ENCODE results near the gene PIGU. TPM values are rescaled to one million over a fixed set of nuclear protein-coding genes. Genes with fewer than 3 reads are reported as not detected.

Gene PIGU
- total RNA-seq, 1 experiment from 2014 or later = 25.1 TPM

GRCh38 chr20:34583544-34583943 lies 93.3 kb downstream of the PIGU start:
- H3K36me3 ChIP-seq (ENCODE audit: control insufficient read depth in 1 of 2, insufficient read depth in 2 of 2, low read length in 2 of 2) = no peaks in the 10 kb centered on the region
- no peak overlapping the region for H3K9ac ChIP-seq (ENCODE audit: low read length)
- intact Hi-C loops (cut with micrococcal nuclease) = no loop called here
- no peaks in the 10 kb centered on the region for H3K9me2 ChIP-seq (ENCODE audit: insufficient read depth)
- H3K27ac ChIP-seq (ENCODE audit: low read depth, low read length) = no peak overlapping the region
- H3K4me3 ChIP-seq (replicated peaks in 1 of 2; ENCODE audit: low read depth in 1 of 2, low read length in 2 of 2) = no peak overlapping the region
- H3K4me2 ChIP-seq (ENCODE audit: low read length) = 0 out of 2 replicates have a peak overlapping the region, but pooled peaks have one; percentile 37
- TF ChIP-seq POLR2AphosphoS5 (IDR thresholded peaks at IDR 0.05; ENCODE audit: low read depth, low read length) (no peak), ELF1 (IDR thresholded peaks at IDR 0.05; ENCODE audit: borderline replicate concordance, low read depth) (no peak), JUND (IDR thresholded peaks at IDR 0.05) (no peak), EZH2phosphoT487 (IDR thresholded peaks at IDR 0.05; ENCODE audit: borderline replicate concordance) (no peak), CTCF (IDR thresholded peaks at IDR 0.05 in 2 of 3, conservative IDR thresholded peaks at IDR 0.05 in 1 of 3; ENCODE audit: borderline replicate concordance in 1 of 3, insufficient read depth in 1 of 3, low read depth in 2 of 3, low read length in 2 of 3) (no peak), YY1 (IDR thresholded peaks at IDR 0.05; ENCODE audit: extremely low read depth, insufficient replicate concordance, low read depth, low read length) (no peak), ZNF274 (IDR thresholded peaks at IDR 0.05; ENCODE audit: low read depth, low read length) (no peak), ZBTB33 (IDR thresholded peaks at IDR 0.05; ENCODE audit: extremely low read depth, insufficient replicate concordance, low read length) (no peak), SRF (IDR thresholded peaks at IDR 0.05; ENCODE audit: low read depth) (no peak), TCF7L2 (IDR thresholded peaks at IDR 0.05; ENCODE audit: borderline replicate concordance, extremely low read depth, insufficient read depth, insufficient read length) (no peak), MAX (IDR thresholded peaks at IDR 0.05) (no peak), POLR2A (IDR thresholded peaks at IDR 0.05; ENCODE audit: borderline replicate concordance, extremely low read depth, insufficient read depth, insufficient read length) (no peak), EZH2 (IDR thresholded peaks at IDR 0.05) (no peak), ZFX (IDR thresholded peaks at IDR 0.05) (no peak), SP1 (IDR thresholded peaks at IDR 0.05; ENCODE audit: low read depth) (no peak)
- no peaks in the 10 kb centered on the region for H4K20me1 ChIP-seq (ENCODE audit: insufficient read depth)
- BruUV-seq (replicated peaks) = no TSS peak
- ChIA-PET RAD21 (ENCODE audit: low non-redundant PET in 1 of 2, low total read pairs in 2 of 2, uncharacterized antibody in 2 of 2, unreplicated experiment in 2 of 2) (interaction anchor here in 1 of 2 experiments (0.6 kb wide), 1 partner anchor 24 kb away, joined by 6 read pairs; no protein-coding TSS in a partner anchor), CTCF (no interaction called here), POLR2A (no interaction called here)
- H3K27me3 ChIP-seq (ENCODE audit: insufficient read depth, low read length) = no peaks in the 10 kb centered on the region
- ATAC-seq = no peak
- H3K79me2 ChIP-seq (ENCODE audit: insufficient read depth, low read length) = no peaks in the 10 kb centered on the region
- no peaks in the 10 kb centered on the region for H3K9me3 ChIP-seq (ENCODE audit: control insufficient read depth in 1 of 2, insufficient read depth in 1 of 2, low read depth in 1 of 2, low read length in 2 of 2)
- peaks cover 0 to 31% of the 10 kb centered on the region in 2 experiments; a peak in 2 of 4 replicates for H3K4me1 ChIP-seq (ENCODE audit: control insufficient read depth in 1 of 2, insufficient read depth in 2 of 2, low read length in 2 of 2)
- DNase-seq (ENCODE audit: low read depth, low spot score) = no peak
- no peak overlapping the region for H2AFZ ChIP-seq (ENCODE audit: low read depth, low read length, poor library complexity, severe bottlenecking)
